Thoracic aorta (tissue), 2 donors: Measurements from ENCODE around the gene ELMOD1. TPM values are rescaled to one million over a fixed set of nuclear protein-coding genes. Genes with fewer than 3 reads are reported as not detected.

ENCODE experiments used
- ATAC-seq: fragments of 150-250 bp; one replicate; pipeline ENCODE4 v1.8.0; 2017; ENCODE audit warnings: low read depth; ENCODE audit not compliant: insufficient number of reproducible peaks, low FRiP score
- DNase-seq: peaks from one replicate; pipeline ENCODE4 v3.0.0-alpha.2; 2020; ENCODE audit warnings: low spot score
- H3K27ac ChIP-seq, 2 donors: fragments of 200-600 bp; sonication (generic); 1 replicate in 1 of 2; 2 replicates in 1 of 2; pipeline ENCODE4 v1.5.1; 2016; ENCODE audit warnings: mild to moderate bottlenecking in 2 of 2, moderate library complexity in 2 of 2
- H3K27me3 ChIP-seq: fragments of 200-600 bp; sonication (generic); replicated peaks from 2 replicates; pipeline ENCODE4 v1.6.0; 2016; ENCODE audit warnings: mild to moderate bottlenecking; ENCODE audit not compliant: insufficient read depth
- H3K36me3 ChIP-seq: fragments of 200-600 bp; sonication (generic); one replicate; pipeline ENCODE4 v1.5.1; 2016
- H3K4me1 ChIP-seq, 2 donors: fragments of 200-600 bp; sonication (generic); 1 replicate in 1 of 2; 2 replicates in 1 of 2; pipeline versions ENCODE4 v1.5.1 to v1.6.0; 2016; ENCODE audit warnings: low read depth in 2 of 2, mild to moderate bottlenecking in 1 of 2; ENCODE audit not compliant: control insufficient read depth in 1 of 2
- H3K4me3 ChIP-seq: fragments of 200-600 bp; sonication (generic); 2 replicates; pipeline ENCODE4 v1.5.1; 2016; ENCODE audit warnings: mild to moderate bottlenecking
- H3K9me3 ChIP-seq: fragments of 200-600 bp; sonication (generic); 2 replicates; pipeline ENCODE4 v1.5.1; 2016
- total RNA-seq, 2 donors: library from RNA; depleted of rRNA; stranded (reverse); fragments of >200 nt; gene quantifications; one replicate each; pipeline versions ENCODE4 v1.1.0 to v1.2.3, GENCODE V29; 2016
- TF ChIP-seq, protein P1 (sequence below): fragments of 200-600 bp; sonication (generic); IDR thresholded peaks from one replicate; pipeline ENCODE4 v1.5.1; 2019; ENCODE audit warnings: antibody characterized with exemption

ELMOD1 gene
- total RNA-seq, 2 donors from 2014 or later = 3.2 TPM; not detected in 1

DNA sequence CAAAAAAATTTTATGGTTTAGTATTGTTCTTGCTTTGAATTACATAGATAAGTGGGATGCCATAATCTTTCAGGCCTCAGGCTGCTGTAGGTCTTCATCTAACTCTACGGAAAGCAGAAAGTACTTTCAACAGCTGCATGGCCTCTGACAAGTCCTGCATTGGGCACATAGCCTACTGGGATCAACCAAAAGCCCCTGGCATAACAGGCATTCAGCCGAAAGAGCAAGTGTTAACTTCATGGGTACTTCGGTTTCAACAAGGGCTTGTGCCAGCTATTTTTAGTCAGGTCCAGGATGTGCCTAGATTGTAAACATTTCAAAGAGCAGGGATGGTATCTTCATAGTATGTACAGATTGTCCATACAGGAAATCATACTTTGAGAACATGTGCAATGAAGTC, 117.8 kb downstream of the ELMOD1 start:
- ATAC-seq (no peak), DNase-seq (no peak)
- H3K4me3 ChIP-seq = no peak overlapping the region

GRCh38 chr11:107710301-107710700, 119.4 kb downstream of the ELMOD1 start:
- Histone ChIP-seq H3K4me3 (no peak overlapping the region), H3K9me3 (no peaks in the 10 kb centered on the region), H3K27ac (no peak overlapping the region), H3K4me1 (no peaks in the 10 kb centered on the region), H3K36me3 (no peaks in the 10 kb centered on the region), H3K27me3 (no peaks in the 10 kb centered on the region)
- TF ChIP-seq, protein P1, sequence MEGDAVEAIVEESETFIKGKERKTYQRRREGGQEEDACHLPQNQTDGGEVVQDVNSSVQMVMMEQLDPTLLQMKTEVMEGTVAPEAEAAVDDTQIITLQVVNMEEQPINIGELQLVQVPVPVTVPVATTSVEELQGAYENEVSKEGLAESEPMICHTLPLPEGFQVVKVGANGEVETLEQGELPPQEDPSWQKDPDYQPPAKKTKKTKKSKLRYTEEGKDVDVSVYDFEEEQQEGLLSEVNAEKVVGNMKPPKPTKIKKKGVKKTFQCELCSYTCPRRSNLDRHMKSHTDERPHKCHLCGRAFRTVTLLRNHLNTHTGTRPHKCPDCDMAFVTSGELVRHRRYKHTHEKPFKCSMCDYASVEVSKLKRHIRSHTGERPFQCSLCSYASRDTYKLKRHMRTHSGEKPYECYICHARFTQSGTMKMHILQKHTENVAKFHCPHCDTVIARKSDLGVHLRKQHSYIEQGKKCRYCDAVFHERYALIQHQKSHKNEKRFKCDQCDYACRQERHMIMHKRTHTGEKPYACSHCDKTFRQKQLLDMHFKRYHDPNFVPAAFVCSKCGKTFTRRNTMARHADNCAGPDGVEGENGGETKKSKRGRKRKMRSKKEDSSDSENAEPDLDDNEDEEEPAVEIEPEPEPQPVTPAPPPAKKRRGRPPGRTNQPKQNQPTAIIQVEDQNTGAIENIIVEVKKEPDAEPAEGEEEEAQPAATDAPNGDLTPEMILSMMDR = no peak
- no peak for ATAC-seq
- DNase-seq = no peak

More for the DNA sequence above, 117.8 kb downstream of the ELMOD1 start:
- H3K36me3 ChIP-seq = no peaks in the 10 kb centered on the region
- no peak overlapping the region for H3K27ac ChIP-seq
- H3K9me3 ChIP-seq = no peaks in the 10 kb centered on the region
- no peaks in the 10 kb centered on the region for H3K4me1 ChIP-seq
- no peaks in the 10 kb centered on the region for H3K27me3 ChIP-seq
- TF ChIP-seq, protein P1 = no peak

- no peaks in the 10 kb centered on the region for H3K4me1 ChIP-seq
- H3K36me3 ChIP-seq = no peaks in the 10 kb centered on the region
- no peak within 1 kb of the TSS for H3K4me3 ChIP-seq
- H3K27ac ChIP-seq = no peak within 1 kb of the TSS
- TF ChIP-seq, protein P1 = no peak
- H3K27me3 ChIP-seq = no peaks in the 10 kb centered on the region
- H3K9me3 ChIP-seq = no peaks in the 10 kb centered on the region
- ATAC-seq (no peak), DNase-seq (no peak)
Measured at GRCh38 chr11:107711861-107712755, 121.2 kb downstream of the ELMOD1 start, which contains the start of gene SLN. SLN (minus strand) TSS chr11:107712056.

GRCh38 chr11:107713009-107713408, 122.1 kb downstream of the ELMOD1 start:
- H3K4me3 ChIP-seq = no peak overlapping the region
- ATAC-seq = no peak
- no peak overlapping the region for H3K27ac ChIP-seq
- H3K27me3 ChIP-seq = no peaks in the 10 kb centered on the region
- H3K9me3 ChIP-seq = no peaks in the 10 kb centered on the region
- TF ChIP-seq, protein P1 = no peak
- H3K36me3 ChIP-seq = no peaks in the 10 kb centered on the region
- no peaks in the 10 kb centered on the region for H3K4me1 ChIP-seq
- no peak for DNase-seq

Other genes starting within 250 kb of the ELMOD1 start
- 10 to 100 TPM; 21.0 to 23.3 TPM for gene CWF19L2, start 133.3 kb upstream of the ELMOD1 start, total RNA-seq
- gene ALKBH8, start 25.4 kb upstream of the ELMOD1 start, total RNA-seq = 10 to 100 TPM; 10.6 to 16.8 TPM
- 1 to 10 TPM in 1 of 2 donors, not detected in 1; 1.2 TPM for gene SLN, start 120.9 kb downstream of the ELMOD1 start, total RNA-seq